Inferior parietal cortex (tissue), 1 donor: ENCODE results near the gene DSG2.
"Not testable (repeated sequence)": the region's sequence is repeated elsewhere in the genome, so short reads cannot be mapped to it uniquely, and the experiment has no call there.

Experiments used
- DNase-seq: peaks from one replicate; pipeline ENCODE4 v3.0.0-alpha.2; 2016; ENCODE audit errors: extremely low spot score

Gene DSG2

DNA sequence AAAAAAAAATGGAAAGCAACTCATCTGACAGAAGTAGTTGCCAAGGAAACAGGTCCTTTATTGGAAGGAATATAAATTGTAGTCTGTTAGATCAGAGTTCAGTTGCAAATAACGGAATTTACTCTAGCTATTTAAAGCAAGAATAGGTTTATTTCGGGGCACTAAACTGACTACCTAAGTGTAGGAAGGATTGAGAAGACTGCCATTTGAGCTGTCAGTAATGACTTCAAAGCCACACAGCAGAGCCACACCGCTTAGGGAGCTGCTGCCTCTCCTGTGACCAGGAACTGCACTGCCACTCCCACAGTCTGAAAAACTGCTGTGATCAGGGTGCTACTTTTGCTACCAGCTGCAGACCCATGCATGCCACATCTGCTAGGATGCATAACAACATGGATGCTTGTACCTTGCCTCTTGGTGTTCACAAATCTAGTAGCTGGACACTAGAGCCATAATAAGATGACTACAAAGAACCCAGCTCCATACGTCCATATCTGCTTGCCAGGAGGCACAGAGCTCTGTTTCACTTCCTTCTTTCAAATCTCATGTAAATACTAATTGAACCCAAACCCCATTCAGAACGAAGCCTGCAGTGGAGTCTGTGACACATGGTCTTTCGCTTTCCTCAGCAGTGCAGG, 2.2 kb downstream of the DSG2 start:
- no peak for DNase-seq

DNA sequence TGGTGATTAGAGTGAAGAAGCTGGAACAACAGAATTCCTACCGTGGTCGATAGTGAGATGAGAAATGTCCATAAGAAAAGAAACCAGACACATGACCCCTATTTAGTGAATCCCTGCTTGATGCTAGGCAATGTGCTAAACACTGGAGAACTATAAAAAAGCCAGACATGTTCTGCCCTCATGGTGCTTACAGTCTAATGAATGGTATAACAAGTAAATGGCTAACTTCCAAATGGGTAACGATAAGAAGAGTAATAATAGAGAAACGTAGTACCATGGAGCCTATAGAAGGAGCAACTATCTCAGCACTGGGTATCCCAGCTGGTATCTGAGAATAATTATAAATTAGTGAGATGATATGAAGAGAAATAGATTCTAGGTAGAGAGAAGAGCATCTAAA, 5.0 kb downstream of the DSG2 start:
- DNase-seq = no peak

DNA sequence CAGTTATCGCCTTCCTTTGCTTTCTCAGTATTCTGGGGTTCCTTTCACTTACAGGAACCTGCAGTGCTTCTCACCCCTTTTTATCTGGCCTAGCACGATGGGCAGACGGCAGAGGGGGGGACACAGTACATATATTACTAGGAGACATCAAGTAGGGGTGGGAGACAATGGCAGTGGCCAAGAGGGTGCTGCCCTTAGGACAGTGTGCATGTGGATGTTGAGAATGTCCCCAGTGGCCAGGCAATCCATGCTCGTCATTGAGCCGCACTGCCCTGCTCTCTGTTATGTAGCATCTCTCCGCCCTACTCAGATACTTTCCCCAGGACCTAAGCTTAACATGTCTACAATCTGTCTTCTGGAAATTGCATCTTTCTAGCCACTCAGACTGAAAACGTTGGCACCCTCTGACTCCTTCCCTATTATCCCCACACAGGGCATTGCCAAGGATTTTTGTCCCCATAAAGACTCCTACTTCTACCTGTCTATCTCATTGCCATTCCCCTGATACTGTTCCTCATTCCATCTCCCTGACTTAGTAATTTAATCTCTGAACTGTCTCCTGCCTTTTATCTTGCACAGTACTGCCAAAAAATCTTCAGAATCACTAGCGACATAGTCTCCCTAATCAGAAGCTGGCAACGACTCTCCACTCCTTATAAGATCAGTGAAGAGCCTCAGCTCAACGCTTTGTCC, 6.6 kb downstream of the DSG2 start:
- no peak for DNase-seq

DNA sequence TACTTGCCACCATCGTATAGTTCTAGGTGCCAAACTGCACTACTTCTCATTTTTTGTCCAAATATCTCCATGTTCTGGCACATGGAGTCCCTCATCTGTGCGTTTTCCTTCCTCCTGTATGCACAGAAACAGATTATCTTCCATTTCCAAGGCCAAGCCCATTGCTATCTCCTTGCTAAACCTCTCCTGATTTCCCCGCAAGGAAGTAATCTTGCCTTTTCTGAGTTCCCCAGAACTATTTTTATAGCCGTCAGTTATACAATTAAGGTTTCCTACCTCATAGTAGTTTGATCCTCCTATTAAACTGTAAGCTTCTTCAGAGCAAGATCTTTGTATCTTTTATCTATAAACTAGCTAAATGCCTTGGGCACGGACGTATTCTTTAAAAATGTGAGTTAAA, 7.2 kb downstream of the DSG2 start:
- no peak for DNase-seq

GRCh38 chr18:31506024-31506742, 8.2 kb downstream of the DSG2 start:
- DNase-seq = no peak

- not testable (repeated sequence) for DNase-seq
Observed at GRCh38 chr18:31507124-31507523, 9.1 kb downstream of the DSG2 start.

DNA sequence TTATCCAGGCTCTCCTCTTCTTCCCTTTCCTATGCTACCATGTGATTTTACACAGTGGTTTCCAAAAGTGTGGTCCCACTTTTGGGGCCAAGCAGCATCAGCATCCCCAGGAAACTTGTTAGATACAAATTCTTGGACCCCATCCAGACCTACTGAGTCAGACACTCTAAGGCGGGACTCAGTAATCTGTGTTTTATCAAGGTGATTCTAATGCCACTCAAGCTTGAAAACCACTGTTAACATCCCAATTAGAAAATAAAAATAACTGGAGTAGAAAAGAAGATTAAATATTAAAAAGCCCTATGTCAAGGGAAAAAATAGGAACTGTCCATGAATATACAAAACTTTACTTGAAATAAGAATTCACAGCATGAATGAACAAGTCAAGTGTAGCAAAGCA, 10.8 kb downstream of the DSG2 start:
- no peak for DNase-seq

DNA sequence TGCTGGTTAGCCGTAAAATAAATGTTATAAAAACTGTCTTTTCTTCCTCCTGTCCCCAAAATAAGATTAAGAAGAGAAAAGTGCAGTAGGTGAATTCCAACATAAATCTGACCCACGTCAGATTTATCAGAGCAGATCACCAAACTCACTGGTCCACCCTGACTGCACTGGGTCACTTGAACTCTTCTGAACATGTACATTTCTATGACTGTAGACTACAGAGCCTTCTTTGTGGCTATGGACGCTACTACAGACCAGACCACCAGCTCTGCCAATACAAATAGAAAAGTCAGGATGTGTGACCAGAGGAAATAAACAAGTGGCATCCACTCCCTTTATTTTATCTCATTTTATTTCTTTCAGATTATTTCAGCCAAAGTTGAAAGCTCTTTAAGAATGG, 11.6 kb downstream of the DSG2 start:
- no peak for DNase-seq

DNA sequence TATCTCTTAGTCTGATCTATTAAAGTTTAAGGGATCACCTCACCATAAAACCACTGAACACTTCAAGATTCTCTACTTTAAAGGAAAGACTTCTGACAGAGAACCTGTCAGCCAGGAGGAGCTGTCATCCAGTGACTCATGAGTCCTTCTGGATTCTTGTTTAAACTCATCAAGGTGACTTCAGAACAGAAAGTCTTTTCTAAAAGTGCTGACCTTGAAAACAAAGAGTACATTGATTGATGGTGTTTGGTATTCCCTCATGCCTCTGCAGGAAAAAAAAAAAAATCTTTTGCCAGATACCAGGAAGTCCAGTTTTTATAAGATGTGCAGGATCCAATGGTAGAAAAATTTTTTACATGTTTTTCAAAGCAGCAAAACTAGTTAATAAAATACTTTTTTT, 12.3 kb downstream of the DSG2 start:
- no peak for DNase-seq

DNA sequence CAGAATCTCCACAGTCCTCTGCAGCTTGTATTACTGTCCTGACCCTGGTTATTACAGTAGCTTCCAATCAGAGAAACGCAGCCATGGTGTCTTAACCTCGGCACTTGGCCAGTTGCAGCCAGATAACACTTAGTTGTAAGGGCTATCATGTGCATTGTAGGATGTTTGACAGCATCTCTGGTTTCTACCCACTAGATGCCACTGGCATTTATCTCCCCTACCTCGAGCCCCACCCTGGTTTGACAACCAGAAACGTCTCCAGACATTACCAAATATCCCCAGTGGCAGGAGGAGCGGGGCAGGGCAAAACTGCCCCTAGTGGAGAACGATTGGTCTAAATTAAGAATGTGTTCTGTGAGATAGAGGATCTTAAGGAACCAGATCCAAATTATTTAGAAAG, 13.1 kb downstream of the DSG2 start:
- DNase-seq = no peak

DNA sequence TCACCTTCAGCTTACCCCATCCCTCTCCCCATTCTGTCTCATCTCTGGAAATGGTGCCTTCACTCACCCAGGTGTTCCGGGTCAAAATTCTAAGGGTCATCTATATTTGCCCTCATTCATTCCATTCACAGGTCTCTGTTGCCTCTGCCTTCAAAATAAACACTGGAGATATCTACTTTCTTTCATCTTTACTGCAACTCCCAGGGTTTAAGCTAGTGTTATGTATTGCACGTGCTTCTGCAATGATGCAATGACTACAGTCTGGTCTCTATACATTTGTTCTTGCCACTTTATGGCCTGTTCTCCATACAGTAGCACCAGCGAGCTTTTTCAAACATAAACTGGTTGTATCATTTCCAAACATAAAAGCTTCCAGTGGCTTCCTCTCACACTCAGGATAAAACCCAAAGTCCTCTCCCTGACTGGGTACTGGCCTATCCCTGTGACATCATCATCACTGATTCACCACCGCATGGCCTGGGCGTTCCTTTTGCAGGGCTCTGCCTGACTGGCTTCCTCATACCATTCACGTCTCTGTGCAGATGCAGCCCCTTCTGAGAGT, 14.3 kb downstream of the DSG2 start:
- DNase-seq = no peak

- DNase-seq = no peak
Observed at GRCh38 chr18:31513189-31513935, 15.4 kb downstream of the DSG2 start.

- DNase-seq = no peak
Observed at GRCh38 chr18:31516437-31516836, 18.5 kb downstream of the DSG2 start.

DNA sequence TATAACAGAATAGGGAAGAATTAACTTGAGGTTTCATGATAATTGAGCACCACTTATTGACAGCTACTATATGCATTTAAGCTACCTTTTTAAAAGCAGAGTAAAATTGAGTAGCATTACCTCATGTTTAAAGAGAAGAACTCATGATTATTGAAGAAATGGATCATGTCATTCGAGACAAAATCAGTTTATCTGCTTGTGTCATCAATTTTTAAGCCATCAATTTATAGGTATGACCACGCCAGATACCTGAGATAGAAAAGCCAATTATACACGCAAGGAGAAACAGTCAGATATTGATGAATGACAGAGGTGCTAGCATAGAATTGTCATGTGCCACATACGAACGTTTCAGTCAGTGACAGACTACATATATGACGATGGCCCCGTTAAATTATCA, 28.4 kb downstream of the DSG2 start:
- no peak for DNase-seq

- DNase-seq = no peak
Observed at GRCh38 chr18:31533236-31533635, 35.3 kb downstream of the DSG2 start.

DNA sequence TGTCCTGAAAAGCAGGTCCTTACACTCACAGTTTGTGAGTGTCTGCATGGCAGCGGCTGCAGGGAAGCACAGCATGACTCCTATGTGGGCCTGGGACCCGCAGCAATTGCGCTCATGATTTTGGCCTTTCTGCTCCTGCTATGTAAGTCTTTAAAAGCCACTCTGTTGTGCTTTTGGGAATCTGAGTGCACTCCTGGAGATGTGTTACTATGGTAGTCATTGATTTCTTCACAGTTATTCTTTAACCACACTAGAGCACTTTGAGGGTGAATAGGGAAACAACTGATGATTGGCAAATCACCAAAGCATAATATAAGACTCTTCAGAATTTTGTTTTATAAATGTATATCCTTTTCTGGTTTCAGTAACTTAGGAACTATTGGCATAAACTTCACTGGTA, 40.9 kb downstream of the DSG2 start:
- no peak for DNase-seq

DNA sequence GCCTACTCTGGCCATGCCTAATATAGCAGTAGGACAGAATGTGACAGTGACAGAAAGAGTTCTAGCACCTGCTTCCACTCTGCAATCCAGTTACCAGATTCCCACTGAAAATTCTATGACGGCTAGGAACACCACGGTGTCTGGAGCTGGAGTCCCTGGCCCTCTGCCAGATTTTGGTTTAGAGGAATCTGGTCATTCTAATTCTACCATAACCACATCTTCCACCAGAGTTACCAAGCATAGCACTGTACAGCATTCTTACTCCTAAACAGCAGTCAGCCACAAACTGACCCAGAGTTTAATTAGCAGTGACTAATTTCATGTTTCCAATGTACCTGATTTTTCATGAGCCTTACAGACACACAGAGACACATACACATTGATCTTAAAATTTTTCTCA, 48.5 kb downstream of the DSG2 start:
- no peak for DNase-seq

GRCh38 chr18:31548853-31549252, 50.9 kb downstream of the DSG2 start:
- DNase-seq = no peak

GRCh38 chr18:31549416-31549815, 51.4 kb downstream of the DSG2 start:
- no peak for DNase-seq

DNA sequence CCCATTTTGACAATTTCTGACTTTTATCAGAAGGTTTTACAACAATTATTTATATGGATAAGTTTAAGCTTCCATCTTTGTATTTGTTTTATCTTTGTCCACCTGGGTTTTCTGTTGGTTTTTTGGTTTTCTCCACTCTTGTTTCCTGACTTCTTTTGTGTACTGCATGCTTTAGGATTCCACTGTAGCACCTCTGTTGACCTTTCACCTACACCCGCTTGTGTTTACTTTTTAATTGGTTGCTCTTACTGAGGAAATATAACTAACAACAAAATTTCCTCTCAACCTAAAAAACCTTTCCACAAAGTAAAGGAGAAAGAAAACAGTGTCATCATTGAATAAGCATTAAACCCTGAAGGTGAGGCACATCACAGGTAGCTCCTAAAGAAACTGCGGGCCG, 53.9 kb downstream of the DSG2 start:
- no peak for DNase-seq

DNA sequence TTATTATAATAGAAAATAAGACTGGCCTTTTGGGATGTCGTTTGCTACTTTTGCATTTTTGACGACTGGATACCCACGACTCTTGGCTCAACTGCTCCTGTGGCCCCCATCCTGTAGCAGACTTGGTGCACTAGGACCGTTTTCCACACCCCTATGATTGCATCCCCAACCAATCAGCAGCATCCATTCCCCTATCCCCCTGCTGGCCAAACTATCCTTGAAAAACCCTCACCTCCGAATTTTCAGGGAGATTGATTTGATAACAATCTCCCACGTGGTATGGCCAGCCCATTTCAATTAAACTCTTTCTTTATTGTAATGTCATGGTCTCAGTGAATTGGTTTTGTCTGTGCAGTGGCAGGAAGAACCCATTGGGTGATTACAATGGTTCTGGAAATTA, 55.8 kb downstream of the DSG2 start:
- no peak for DNase-seq

- DNase-seq = no peak
Observed at GRCh38 chr18:31554776-31555175, 56.8 kb downstream of the DSG2 start.
